Caco-2 (cell line): ENCODE results near the gene MSTO1. TPM values are rescaled to one million over a fixed set of nuclear protein-coding genes. Genes with fewer than 3 reads are reported as not detected.
"Not testable (repeated sequence)": the region's sequence is repeated elsewhere in the genome, so short reads cannot be mapped to it uniquely, and the experiment has no call there.

ENCODE experiments used
- BruUV-seq: library from RNA; stranded (reverse); fragments of 400-500 nt; replicated peaks from 2 replicates; lab custom pipeline; 2021; lab: Mats Ljungman, UMichigan
- CTCF ChIA-PET: fragments of 300-600 bp; sonication (Branson Sonifier 250); formaldehyde crosslinking; loops from one replicate; lab custom pipeline; 2022; ENCODE audit warnings: antibody characterized with exemption; lab: Charles Lee
- POLR2A ChIA-PET: fragments of 300-600 bp; sonication (Branson Sonifier 250); formaldehyde crosslinking; loops from one replicate; lab custom pipeline; 2022; ENCODE audit warnings: antibody characterized with exemption; lab: Charles Lee
- DNase-seq, 2 experiments: peaks; one replicate each; pipeline versions ENCODE4 v3.0.0 to v3.0.0-alpha.2; 2020 to 2022
- H3K27me3 ChIP-seq: replicated peaks from 2 replicates; pipeline ENCODE4 v1.6.0; 2011; ENCODE audit warnings: low read length; ENCODE audit not compliant: control insufficient read depth, insufficient read depth
- H3K36me3 ChIP-seq: 2 replicates; pipeline ENCODE4 v1.5.1; 2011; ENCODE audit warnings: low read length; ENCODE audit not compliant: control insufficient read depth, insufficient read depth
- H3K4me1 ChIP-seq: fragments of 250-450 bp; sonication (Bioruptor Pico); 2 replicates; pipeline ENCODE4 v1.5.1; 2020; ENCODE audit warnings: mild to moderate bottlenecking
- H3K4me3 ChIP-seq: 2 replicates; pipeline ENCODE4 v1.5.1; 2011; ENCODE audit warnings: low read depth, mild to moderate bottlenecking, control low read depth, low read length
- H3K9me3 ChIP-seq: fragments of 250-450 bp; sonication (Bioruptor Pico); 2 replicates; pipeline ENCODE4 v1.5.1; 2020; ENCODE audit warnings: mild to moderate bottlenecking, moderate library complexity
- H3K27ac Mint-ChIP-seq: one replicate; pipeline ENCODE4 v1.8.0; 2022; ENCODE audit warnings: mixed read lengths; ENCODE audit not compliant: unreplicated experiment
- H3K27me3 Mint-ChIP-seq: one replicate; pipeline ENCODE4 v1.8.0; 2022; ENCODE audit warnings: mixed read lengths; ENCODE audit not compliant: insufficient read depth, unreplicated experiment
- H3K36me3 Mint-ChIP-seq: one replicate; pipeline ENCODE4 v1.8.0; 2022; ENCODE audit warnings: mild to moderate bottlenecking, mixed read lengths; ENCODE audit not compliant: insufficient read depth, unreplicated experiment
- H3K4me1 Mint-ChIP-seq: one replicate; pipeline ENCODE4 v1.8.0; 2022; ENCODE audit warnings: low read depth, mixed read lengths; ENCODE audit not compliant: unreplicated experiment
- H3K4me3 Mint-ChIP-seq: one replicate; pipeline ENCODE4 v1.8.0; 2022; ENCODE audit warnings: mild to moderate bottlenecking, moderate library complexity, mixed read lengths; ENCODE audit not compliant: unreplicated experiment
- H3K9me3 Mint-ChIP-seq: one replicate; pipeline ENCODE4 v1.8.0; 2022; ENCODE audit warnings: mixed read lengths; ENCODE audit not compliant: unreplicated experiment
- intact Hi-C: fragments of 100-400 bp; cut with micrococcal nuclease; formaldehyde crosslinking; loops from one replicate; pipeline ENCODE4 v1.10.0; 2022; ENCODE audit not compliant: unreplicated experiment
- total RNA-seq: library from RNA; stranded (reverse); gene quantifications from 2 replicates; pipeline ENCODE4 v1.2.3, GENCODE V29; 2022
- TF ChIP-seq, protein P1 (sequence below), 2 experiments: fragments of 200-600 bp in 1 of 2; IDR thresholded peaks; 1 replicate in 1 of 2; 2 replicates in 1 of 2; pipeline versions ENCODE4 v1.5.1 to v1.8.0; 2011 to 2022; ENCODE audit warnings: antibody characterized with exemption in 1 of 2, control low read depth in 1 of 2, inconsistent platforms in 1 of 2, low read depth in 1 of 2, low read length in 1 of 2, mild to moderate bottlenecking in 1 of 2, moderate library complexity in 1 of 2; ENCODE audit not compliant: insufficient read depth in 1 of 2, severe bottlenecking in 1 of 2, unreplicated experiment in 1 of 2

The MSTO1 gene
- total RNA-seq, 1 experiment from 2014 or later: 65.3 TPM

DNA sequence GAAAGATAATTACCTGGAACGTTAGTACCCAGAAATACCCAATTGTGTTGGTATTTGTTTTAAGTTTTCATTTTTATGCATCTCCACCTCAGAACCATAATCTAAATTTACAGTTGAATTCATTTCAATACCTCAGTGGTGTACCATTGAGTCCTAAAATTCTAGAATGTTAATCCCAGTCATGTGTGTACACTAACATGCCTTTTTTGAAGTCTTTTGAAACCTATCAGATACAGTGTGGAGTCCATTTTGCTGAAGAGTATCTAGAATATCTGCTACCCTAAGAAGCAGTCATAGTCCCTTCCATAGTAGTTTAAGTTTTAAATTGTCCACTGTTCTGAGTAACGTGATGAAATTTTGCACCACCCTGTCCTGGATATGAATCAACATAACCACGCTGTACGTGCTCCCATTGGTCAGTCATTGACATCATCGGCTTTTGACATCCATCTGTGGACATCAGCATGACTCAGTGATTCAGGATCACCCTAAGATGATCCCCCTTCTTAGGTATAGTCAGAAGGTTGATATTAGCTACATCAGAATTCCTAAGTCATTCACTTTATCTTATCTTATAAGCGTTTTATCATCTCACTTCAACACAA is 39.9 kb upstream of the MSTO1 start:
- no peaks in the 10 kb centered on the region for H3K27me3 Mint-ChIP-seq
- H3K27me3 ChIP-seq: no peaks in the 10 kb centered on the region
- H3K4me1 Mint-ChIP-seq: no peaks in the 10 kb centered on the region
- H3K27ac Mint-ChIP-seq: no peak overlapping the region
- ChIA-PET POLR2A (no interaction called here), CTCF (no interaction called here)
- H3K36me3 ChIP-seq: no peaks in the 10 kb centered on the region
- no peak overlapping the region for H3K4me3 Mint-ChIP-seq
- H3K36me3 Mint-ChIP-seq: peaks cover 32% of the 10 kb centered on the region
- no peaks in the 10 kb centered on the region for H3K9me3 Mint-ChIP-seq
- peaks cover 6% of the 10 kb centered on the region for H3K4me1 ChIP-seq
- no peak for DNase-seq
- H3K4me3 ChIP-seq: no peak overlapping the region
- BruUV-seq: no TSS peak
- intact Hi-C loops: no loop called here
- TF ChIP-seq, protein P1, sequence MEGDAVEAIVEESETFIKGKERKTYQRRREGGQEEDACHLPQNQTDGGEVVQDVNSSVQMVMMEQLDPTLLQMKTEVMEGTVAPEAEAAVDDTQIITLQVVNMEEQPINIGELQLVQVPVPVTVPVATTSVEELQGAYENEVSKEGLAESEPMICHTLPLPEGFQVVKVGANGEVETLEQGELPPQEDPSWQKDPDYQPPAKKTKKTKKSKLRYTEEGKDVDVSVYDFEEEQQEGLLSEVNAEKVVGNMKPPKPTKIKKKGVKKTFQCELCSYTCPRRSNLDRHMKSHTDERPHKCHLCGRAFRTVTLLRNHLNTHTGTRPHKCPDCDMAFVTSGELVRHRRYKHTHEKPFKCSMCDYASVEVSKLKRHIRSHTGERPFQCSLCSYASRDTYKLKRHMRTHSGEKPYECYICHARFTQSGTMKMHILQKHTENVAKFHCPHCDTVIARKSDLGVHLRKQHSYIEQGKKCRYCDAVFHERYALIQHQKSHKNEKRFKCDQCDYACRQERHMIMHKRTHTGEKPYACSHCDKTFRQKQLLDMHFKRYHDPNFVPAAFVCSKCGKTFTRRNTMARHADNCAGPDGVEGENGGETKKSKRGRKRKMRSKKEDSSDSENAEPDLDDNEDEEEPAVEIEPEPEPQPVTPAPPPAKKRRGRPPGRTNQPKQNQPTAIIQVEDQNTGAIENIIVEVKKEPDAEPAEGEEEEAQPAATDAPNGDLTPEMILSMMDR (IDR thresholded peaks at IDR 0.05; ENCODE audit: insufficient read depth in 1 of 2, low read depth in 1 of 2, low read length in 1 of 2, severe bottlenecking in 1 of 2, unreplicated experiment in 1 of 2): no peak
- H3K9me3 ChIP-seq: no peaks in the 10 kb centered on the region

DNA sequence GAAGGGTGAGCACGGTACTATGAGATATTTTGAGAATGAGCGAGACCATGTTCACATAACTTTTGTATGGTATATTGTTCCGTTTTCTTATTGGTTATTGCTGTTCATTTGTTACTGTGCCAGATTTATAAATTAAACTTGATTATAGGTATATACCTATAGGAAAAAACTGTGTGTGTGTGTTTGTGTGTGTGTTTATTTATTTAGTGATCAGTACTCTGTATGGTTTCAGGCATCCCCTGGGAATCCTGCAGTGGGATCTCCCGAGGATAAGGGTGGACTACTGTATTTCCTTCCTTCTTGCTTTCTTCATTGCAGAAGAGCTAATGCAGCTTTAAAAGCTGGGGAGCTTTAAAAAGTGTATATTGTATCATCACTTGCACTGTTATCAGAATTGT is 39.4 kb upstream of the MSTO1 start:
- Mint-ChIP-seq H3K36me3 (peaks cover 32% of the 10 kb centered on the region), H3K9me3 (no peaks in the 10 kb centered on the region), H3K27me3 (no peaks in the 10 kb centered on the region), H3K4me3 (no peak overlapping the region), H3K27ac (no peak overlapping the region), H3K4me1 (no peaks in the 10 kb centered on the region)
- BruUV-seq: no TSS peak
- POLR2A ChIA-PET: no interaction called here
- Histone ChIP-seq H3K27me3 (no peaks in the 10 kb centered on the region), H3K9me3 (no peaks in the 10 kb centered on the region), H3K36me3 (no peaks in the 10 kb centered on the region), H3K4me3 (no peak overlapping the region), H3K4me1 (peaks cover 6% of the 10 kb centered on the region)
- CTCF ChIA-PET: interaction anchor here (0.6 kb wide), 1 partner anchor 21 kb away, joined by 3 read pairs; no protein-coding TSS in a partner anchor
- TF ChIP-seq, protein P1 (IDR thresholded peaks at IDR 0.05; ENCODE audit: insufficient read depth in 1 of 2, low read depth in 1 of 2, low read length in 1 of 2, severe bottlenecking in 1 of 2, unreplicated experiment in 1 of 2): no peak
- intact Hi-C loops: no loop called here
- DNase-seq: no peak

DNA sequence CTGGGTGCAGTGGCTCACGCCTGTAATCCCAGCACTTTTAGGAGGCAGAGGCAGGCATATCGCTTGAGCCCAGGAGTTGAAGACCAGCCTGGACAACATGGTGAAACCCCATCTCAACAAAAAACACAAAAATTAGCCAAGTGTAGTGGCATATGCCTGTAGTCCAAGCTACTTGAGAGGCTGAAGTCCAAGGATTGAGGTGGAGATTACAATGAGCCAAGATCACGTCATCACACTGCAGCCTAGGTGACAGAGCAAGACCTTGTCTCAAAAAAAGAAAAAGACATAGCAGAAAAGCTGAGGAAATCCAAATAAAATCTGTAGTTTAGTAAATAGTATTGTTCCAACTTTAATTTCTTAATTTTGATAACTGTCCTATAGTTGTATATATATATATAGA is 35.9 kb upstream of the MSTO1 start:
- no peaks in the 10 kb centered on the region for H3K36me3 ChIP-seq
- TF ChIP-seq, protein P1 (IDR thresholded peaks at IDR 0.05; ENCODE audit: insufficient read depth in 1 of 2, low read depth in 1 of 2, low read length in 1 of 2, severe bottlenecking in 1 of 2, unreplicated experiment in 1 of 2): no peak
- no peak overlapping the region for H3K27ac Mint-ChIP-seq
- H3K9me3 Mint-ChIP-seq: no peaks in the 10 kb centered on the region
- H3K4me3 Mint-ChIP-seq: no peak overlapping the region
- H3K4me1 ChIP-seq: peaks cover 6% of the 10 kb centered on the region
- H3K36me3 Mint-ChIP-seq: peaks cover 11% of the 10 kb centered on the region
- no peaks in the 10 kb centered on the region for H3K4me1 Mint-ChIP-seq
- POLR2A ChIA-PET: no interaction called here
- no TSS peak for BruUV-seq
- no peaks in the 10 kb centered on the region for H3K27me3 Mint-ChIP-seq
- no peak overlapping the region for H3K4me3 ChIP-seq
- intact Hi-C loops: no loop called here
- no peaks in the 10 kb centered on the region for H3K27me3 ChIP-seq
- no peak for DNase-seq
- H3K9me3 ChIP-seq: no peaks in the 10 kb centered on the region
- CTCF ChIA-PET: no interaction called here

DNA sequence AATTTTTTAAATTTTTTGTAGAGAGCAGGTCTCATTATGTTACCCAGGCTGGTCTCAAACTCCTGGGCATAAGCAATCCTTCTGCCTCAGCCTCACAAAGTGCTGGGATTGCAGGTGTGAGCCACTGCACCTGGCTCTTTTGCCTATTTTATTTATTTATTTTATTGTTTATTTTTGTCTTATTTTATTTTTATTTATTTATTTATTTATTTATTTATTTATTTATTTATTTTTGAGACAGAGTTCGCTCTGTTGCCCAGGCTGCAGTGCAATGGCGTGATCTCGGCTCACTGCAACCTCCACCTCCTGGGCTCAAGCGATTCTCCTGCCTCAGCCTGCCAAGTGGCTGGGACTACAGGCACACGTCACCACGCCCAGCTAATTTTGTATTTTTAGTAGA is 34.4 kb upstream of the MSTO1 start:
- POLR2A ChIA-PET: not testable (repeated sequence)

DNA sequence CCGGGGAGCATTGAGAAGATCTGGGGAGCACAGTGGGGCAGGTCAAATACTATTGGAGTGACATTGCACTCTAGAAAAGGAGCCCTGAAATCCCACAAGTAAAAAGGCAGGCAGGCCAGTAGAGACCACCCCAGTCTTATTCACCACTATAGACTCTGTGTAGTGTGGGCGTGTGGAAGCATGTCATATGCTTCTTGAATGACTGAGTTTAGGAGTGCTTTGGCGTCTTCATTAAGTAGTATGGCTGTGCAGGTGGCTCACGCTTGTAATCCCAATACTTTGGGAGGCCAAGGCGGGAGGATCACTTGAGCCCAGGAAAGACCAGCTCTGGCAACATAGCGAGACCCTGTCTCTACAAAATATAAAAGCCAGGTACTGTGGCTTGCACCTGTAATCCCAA is 26.2 kb upstream of the MSTO1 start:
- H3K27me3 ChIP-seq, H3K4me3 Mint-ChIP-seq, CTCF ChIA-PET, DNase-seq, intact Hi-C loops, H3K4me3 ChIP-seq, H3K4me1 Mint-ChIP-seq, H3K4me1 ChIP-seq, H3K27ac Mint-ChIP-seq, H3K9me3 ChIP-seq, H3K36me3 ChIP-seq, H3K27me3 Mint-ChIP-seq, BruUV-seq, H3K9me3 Mint-ChIP-seq, POLR2A ChIA-PET, H3K36me3 Mint-ChIP-seq: not testable (repeated sequence)

More for the DNA sequence above, 34.4 kb upstream of the MSTO1 start:
- H3K36me3 Mint-ChIP-seq, H3K27me3 ChIP-seq, CTCF ChIA-PET, H3K4me3 Mint-ChIP-seq, H3K27ac Mint-ChIP-seq, H3K9me3 Mint-ChIP-seq, H3K4me1 Mint-ChIP-seq, H3K36me3 ChIP-seq, H3K4me1 ChIP-seq, BruUV-seq, H3K27me3 Mint-ChIP-seq, DNase-seq, intact Hi-C loops, H3K4me3 ChIP-seq, H3K9me3 ChIP-seq: not testable (repeated sequence)
